ENCODE results near the gene RASA1.

- TF ChIP-seq EZH2 (IDR thresholded peaks at IDR 0.05; ENCODE audit: borderline replicate concordance, low read depth, low read length, severe bottlenecking) (no peak), CTCF (IDR thresholded peaks at IDR 0.05; ENCODE audit: borderline replicate concordance, extremely low read depth, low read length, poor library complexity, severe bottlenecking) (no peak)
Measured at GRCh38 chr5:87311405-87312279, 44.0 kb downstream of the RASA1 start.
